ENCODE data around the gene EIF4G3. TPM values are rescaled to one million over a fixed set of nuclear protein-coding genes. Genes with fewer than 3 reads are reported as not detected.

The EIF4G3 gene
- total and polyA plus RNA-seq, 2 of the 8 experiments (the other 6 are each of a cell fraction or from before 2014, with no cell fraction given) = 47.5 to 66.6 TPM

- no peaks in the 10 kb centered on the region for H4K20me1 ChIP-seq (replicated peaks in 1 of 2; ENCODE audit: control insufficient read depth in 1 of 2, insufficient read depth in 2 of 2, low read length in 2 of 2)
These were observed 22.2 kb upstream of the EIF4G3 start for GRCh38 chr1:21198929-21199328.

More at GRCh38 chr1:21198929-21199328, 22.2 kb upstream of the EIF4G3 start:
- Histone ChIP-seq H2BK15ac (ENCODE audit: low read length) (no peak overlapping the region), H4K91ac (replicated peaks; ENCODE audit: insufficient read length, low read length) (no peak overlapping the region), H3K36me3 (ENCODE audit: control insufficient read depth in 2 of 4, insufficient read depth in 4 of 4, low read length in 3 of 4) (no peaks in the 10 kb centered on the region), H2BK120ac (replicated peaks; ENCODE audit: low read depth, low read length) (no peak overlapping the region), H3K4me3 (ENCODE audit: extremely low read depth in 1 of 4, insufficient read depth in 2 of 4, low read depth in 3 of 4, low read length in 4 of 4) (no peak overlapping the region), H2BK12ac (ENCODE audit: low read depth, low read length) (no peak overlapping the region), H2BK5ac (ENCODE audit: low read depth, low read length) (no peak overlapping the region), H2AFZ (ENCODE audit: low read length) (no peak overlapping the region), H3K56ac (replicated peaks; ENCODE audit: insufficient read length, low read depth, low read length) (no peak overlapping the region), H3K27ac (ENCODE audit: low read depth, low read length) (no peak overlapping the region), H2BK20ac (ENCODE audit: low read length) (no peak overlapping the region), H3K4me2 (ENCODE audit: insufficient read depth in 1 of 2, low read depth in 2 of 2, low read length in 2 of 2) (no peak overlapping the region), H4K8ac (ENCODE audit: extremely low read depth, insufficient read depth, low read length) (no peak overlapping the region), H3K14ac (ENCODE audit: insufficient read length) (no peak overlapping the region), H3K9ac (replicated peaks in 1 of 4; ENCODE audit: extremely low read depth in 1 of 4, low read depth in 3 of 4, low read length in 3 of 4) (no peak overlapping the region), H3K79me1 (ENCODE audit: low read depth, low read length) (no peaks in the 10 kb centered on the region), H3K27me3 (replicated peaks in 1 of 4; ENCODE audit: control insufficient read depth in 3 of 4, extremely low read depth in 1 of 4, insufficient read depth in 3 of 4, low read length in 3 of 4) (peaks cover 2 to 19% (median 12%) of the 10 kb centered on the region in 4 experiments), H3K9me3 (ENCODE audit: insufficient read depth in 2 of 2, low read depth in 1 of 2, low read length in 1 of 2) (no peaks in the 10 kb centered on the region), H4K5ac (ENCODE audit: insufficient read length, low read depth, low read length) (no peak overlapping the region), H3K23me2 (ENCODE audit: low read depth, low read length) (no peaks in the 10 kb centered on the region), H3K4ac (replicated peaks; ENCODE audit: insufficient read length, low read depth, low read length) (no peak overlapping the region), H2AK5ac (ENCODE audit: low read depth, low read length) (no peak overlapping the region), H3K4me1 (replicated peaks in 1 of 4; ENCODE audit: control insufficient read depth in 3 of 4, insufficient read depth in 4 of 4, low read length in 3 of 4) (no peaks in the 10 kb centered on the region), H3K79me2 (ENCODE audit: control insufficient read depth in 1 of 2, insufficient read depth in 2 of 2, low read length in 2 of 2) (no peaks in the 10 kb centered on the region), H3K18ac (ENCODE audit: extremely low read depth, low read length) (no peak overlapping the region), H3K23ac (ENCODE audit: insufficient read length) (no peak overlapping the region)
- POLR2A ChIA-PET (ENCODE audit: partially characterized antibody) = no interaction called here
- CTCF ChIA-PET (ENCODE audit: partially characterized antibody) = interaction anchor here (0.6 to 2.1 kb wide), 3 partner anchors 9 to 153 kb away, joined by 4 to 11 read pairs (median 5); no protein-coding TSS in a partner anchor
- WGBS, 2 experiments (ENCODE audit: extremely low coverage in 1 of 2, insufficient coverage in 1 of 2, insufficient read length in 1 of 2, insufficient replicate concordance in 2 of 2, low coverage in 1 of 2, low lambda C conversion rate in 2 of 2, missing lambda C conversion rate in 1 of 2) = 50% methylated on average over 4 of the region's 4 CpGs; no CpG with 5 or more reads in 1 of the 2 experiments
- TF ChIP-seq CBX5 (IDR thresholded peaks at IDR 0.05; ENCODE audit: low read depth, low read length) = no peak
- no peak for TF ChIP-seq USF2 (IDR thresholded peaks at IDR 0.05; ENCODE audit: low read length)
- no peak for TF ChIP-seq SIRT6 (IDR thresholded peaks at IDR 0.05; ENCODE audit: low read length)
- peak; percentile 39; the same call in 1 of the 2 replicates for TF ChIP-seq SP1 (IDR thresholded peaks at IDR 0.05; ENCODE audit: low read depth, low read length)
- TF ChIP-seq BRCA1 (IDR thresholded peaks at IDR 0.05; ENCODE audit: low read depth, low read length) = no peak
- FAIRE-seq = no peak
- no peak for DNase-seq (ENCODE audit: low read depth in 1 of 2, low spot score in 2 of 2)
